ENCODE measurements around the gene GAK.

- TF ChIP-seq, protein P1, sequence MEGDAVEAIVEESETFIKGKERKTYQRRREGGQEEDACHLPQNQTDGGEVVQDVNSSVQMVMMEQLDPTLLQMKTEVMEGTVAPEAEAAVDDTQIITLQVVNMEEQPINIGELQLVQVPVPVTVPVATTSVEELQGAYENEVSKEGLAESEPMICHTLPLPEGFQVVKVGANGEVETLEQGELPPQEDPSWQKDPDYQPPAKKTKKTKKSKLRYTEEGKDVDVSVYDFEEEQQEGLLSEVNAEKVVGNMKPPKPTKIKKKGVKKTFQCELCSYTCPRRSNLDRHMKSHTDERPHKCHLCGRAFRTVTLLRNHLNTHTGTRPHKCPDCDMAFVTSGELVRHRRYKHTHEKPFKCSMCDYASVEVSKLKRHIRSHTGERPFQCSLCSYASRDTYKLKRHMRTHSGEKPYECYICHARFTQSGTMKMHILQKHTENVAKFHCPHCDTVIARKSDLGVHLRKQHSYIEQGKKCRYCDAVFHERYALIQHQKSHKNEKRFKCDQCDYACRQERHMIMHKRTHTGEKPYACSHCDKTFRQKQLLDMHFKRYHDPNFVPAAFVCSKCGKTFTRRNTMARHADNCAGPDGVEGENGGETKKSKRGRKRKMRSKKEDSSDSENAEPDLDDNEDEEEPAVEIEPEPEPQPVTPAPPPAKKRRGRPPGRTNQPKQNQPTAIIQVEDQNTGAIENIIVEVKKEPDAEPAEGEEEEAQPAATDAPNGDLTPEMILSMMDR (IDR thresholded peaks at IDR 0.05): no peak
- TF ChIP-seq POLR2A (IDR thresholded peaks at IDR 0.05) (no peak), EP300 (IDR thresholded peaks at IDR 0.05) (no peak)
Observed at GRCh38 chr4:858831-859451, 73.2 kb downstream of the GAK start.

Data from gastroesophageal sphincter (tissue), 3 donors.